OCI-LY3 (cell line): ENCODE results near the gene SYPL1.

Experiments used
- H2AFZ ChIP-seq: fragments of 200-600, 300-600 bp; shearing (Covaris generic); 2 replicates; pipeline ENCODE4 v1.6.0; 2014; ENCODE audit warnings: antibody characterized with exemption, low read depth, low read length
- H3K27ac ChIP-seq: fragments of 200-600, 300-600 bp; sonication (generic); 2 replicates; pipeline ENCODE4 v1.5.1; 2014; ENCODE audit warnings: mild to moderate bottlenecking, low read length, moderate library complexity, mixed read lengths
- H3K27me3 ChIP-seq: fragments of 200-600, 300-600 bp; sonication (generic); 2 replicates; pipeline ENCODE4 v1.6.1; 2014; ENCODE audit warnings: low read depth, low read length, mixed read lengths
- H3K36me3 ChIP-seq: fragments of 200-600, 300-600 bp; sonication (generic); replicated peaks from 2 replicates; pipeline ENCODE3; 2014; ENCODE audit warnings: low read depth, low read length, mixed read lengths
- H3K4me1 ChIP-seq: fragments of 300-600, 200-600 bp; sonication (generic); 2 replicates; pipeline ENCODE4 v1.6.1; 2014; ENCODE audit warnings: low read length, mixed read lengths
- H3K4me2 ChIP-seq: fragments of 200-600, 300-600 bp; sonication (generic); 2 replicates; pipeline ENCODE4 v1.6.1; 2014; ENCODE audit warnings: low read length, mixed read lengths
- H3K4me3 ChIP-seq: fragments of 300-600, 200-600 bp; sonication (generic); 2 replicates; pipeline ENCODE4 v1.5.1; 2014; ENCODE audit warnings: antibody characterized with exemption, mild to moderate bottlenecking, low read length, moderate library complexity
- H3K79me2 ChIP-seq: fragments of 300-600, 200-600 bp; shearing (Covaris generic); 2 replicates; pipeline ENCODE4 v1.6.1; 2014; ENCODE audit warnings: mild to moderate bottlenecking, low read length, mixed read lengths
- H3K9ac ChIP-seq: fragments of 300-600, 200-600 bp; shearing (Covaris generic); 2 replicates; pipeline ENCODE4 v1.6.0; 2014; ENCODE audit warnings: mild to moderate bottlenecking, low read length, moderate library complexity
- H3K9me3 ChIP-seq: fragments of 200-600, 300-600 bp; shearing (Covaris generic); 2 replicates; pipeline ENCODE4 v1.6.1; 2014; ENCODE audit warnings: low read length, mixed read lengths; ENCODE audit not compliant: insufficient read depth
- H4K20me1 ChIP-seq: fragments of 200-600, 300-600 bp; sonication (generic); 2 replicates; pipeline ENCODE4 v1.6.1; 2016; ENCODE audit warnings: low read length, mixed read lengths; ENCODE audit not compliant: insufficient read depth
- CTCF ChIP-seq: fragments of 200-600, 300-600 bp; sonication (generic); IDR thresholded peaks from 2 replicates; pipeline ENCODE4 v1.5.1; 2014; ENCODE audit warnings: antibody characterized with exemption, low read length, low read depth
- EZH2phosphoT487 ChIP-seq: fragments of 200-600 bp; shearing (Covaris generic); IDR thresholded peaks from 2 replicates; pipeline ENCODE4 v1.6.1; 2018; ENCODE audit warnings: antibody characterized with exemption, mixed run types, low read depth

The SYPL1 gene

GRCh38 chr7:106151459-106152312, 39.6 kb upstream of the SYPL1 start:
- H4K20me1 ChIP-seq: no peaks in the 10 kb centered on the region
- H2AFZ ChIP-seq: no peak overlapping the region
- H3K4me3 ChIP-seq: no peak overlapping the region
- H3K9me3 ChIP-seq: no peaks in the 10 kb centered on the region
- no peaks in the 10 kb centered on the region for H3K36me3 ChIP-seq
- H3K4me1 ChIP-seq: peaks cover 53% of the 10 kb centered on the region
- peaks cover 9% of the 10 kb centered on the region; the same call in 1 of the 2 replicates for H3K27me3 ChIP-seq
- no peaks in the 10 kb centered on the region for H3K79me2 ChIP-seq
- no peak overlapping the region for H3K27ac ChIP-seq
- TF ChIP-seq CTCF (no peak), EZH2phosphoT487 (no peak)
- H3K9ac ChIP-seq: no peak overlapping the region
- no peak overlapping the region for H3K4me2 ChIP-seq

DNA sequence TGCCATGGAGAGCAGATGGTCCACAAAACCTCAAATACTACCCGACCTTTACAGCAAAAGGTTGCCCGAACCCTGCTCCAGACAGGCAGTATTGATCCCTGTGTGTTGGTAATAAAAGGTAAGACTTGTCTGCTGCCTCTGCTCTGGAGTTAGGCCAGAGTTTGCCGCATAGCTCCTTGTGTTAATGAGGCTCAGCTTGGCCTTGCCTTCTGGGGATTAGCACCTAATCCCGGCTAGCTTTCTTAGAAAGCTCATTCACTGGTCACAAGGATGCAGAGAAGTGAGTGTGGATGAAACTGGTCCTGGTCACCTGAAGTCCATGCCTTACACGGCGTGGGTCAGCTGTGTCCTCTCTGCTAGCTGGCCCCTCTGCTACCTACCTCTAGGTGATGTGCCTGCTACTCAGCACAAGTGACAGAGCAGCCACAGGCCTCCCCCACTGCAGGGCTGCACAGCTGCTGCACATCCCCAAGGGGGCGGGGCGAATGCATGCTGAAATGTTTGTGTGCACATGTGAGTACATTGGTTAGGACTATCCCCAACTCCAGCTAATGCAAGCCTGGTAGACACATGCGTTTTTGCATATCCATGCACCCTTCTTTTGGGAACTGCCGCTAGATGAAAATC, 31.7 kb upstream of the SYPL1 start:
- Histone ChIP-seq H3K27ac (no peak overlapping the region), H3K79me2 (no peaks in the 10 kb centered on the region), H3K9ac (no peak overlapping the region), H3K36me3 (no peaks in the 10 kb centered on the region), H2AFZ (no peak overlapping the region), H3K27me3 (peaks cover 7% of the 10 kb centered on the region; the same call in 1 of the 2 replicates), H3K4me3 (no peak overlapping the region), H3K9me3 (no peaks in the 10 kb centered on the region), H4K20me1 (no peaks in the 10 kb centered on the region), H3K4me2 (no peak overlapping the region), H3K4me1 (peaks cover 9% of the 10 kb centered on the region)
- TF ChIP-seq EZH2phosphoT487 (no peak), CTCF (no peak)

DNA sequence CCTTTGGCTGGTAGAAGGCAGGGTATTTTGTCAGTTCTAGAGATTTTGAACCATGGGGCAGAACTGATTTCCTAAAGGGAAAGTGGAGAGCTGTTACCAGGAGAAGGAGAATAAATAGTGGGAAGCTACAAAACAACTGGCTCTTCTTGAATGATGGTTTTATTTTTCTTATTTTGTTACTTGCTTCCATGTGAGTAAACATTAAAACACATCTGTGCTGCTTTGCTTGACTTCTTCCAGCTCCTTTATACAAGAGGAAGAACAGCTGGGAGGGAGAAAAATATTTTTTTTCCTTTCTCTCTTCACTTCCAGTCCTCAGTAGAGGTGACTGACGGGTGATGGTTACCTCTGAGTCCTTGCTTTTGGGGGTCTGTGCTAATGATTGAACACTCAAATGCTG, 30.0 kb upstream of the SYPL1 start:
- H3K9me3 ChIP-seq: no peaks in the 10 kb centered on the region
- H3K4me1 ChIP-seq: peaks cover 4% of the 10 kb centered on the region; the same call in 1 of the 2 replicates
- no peak for TF ChIP-seq CTCF
- TF ChIP-seq EZH2phosphoT487: no peak
- H3K36me3 ChIP-seq: no peaks in the 10 kb centered on the region
- H3K27me3 ChIP-seq: peaks cover 7% of the 10 kb centered on the region; the same call in 1 of the 2 replicates
- no peaks in the 10 kb centered on the region for H3K79me2 ChIP-seq
- H3K27ac ChIP-seq: no peak overlapping the region
- H2AFZ ChIP-seq: no peak overlapping the region
- no peak overlapping the region for H3K4me3 ChIP-seq
- no peak overlapping the region for H3K4me2 ChIP-seq
- no peak overlapping the region for H3K9ac ChIP-seq
- no peaks in the 10 kb centered on the region for H4K20me1 ChIP-seq

GRCh38 chr7:106140406-106141173, 28.5 kb upstream of the SYPL1 start:
- no peak for TF ChIP-seq CTCF
- no peak for TF ChIP-seq EZH2phosphoT487
- Histone ChIP-seq H3K4me1 (peaks cover 4% of the 10 kb centered on the region; the same call in 1 of the 2 replicates), H4K20me1 (no peaks in the 10 kb centered on the region), H3K4me2 (no peak overlapping the region), H3K9ac (no peak overlapping the region), H2AFZ (no peak overlapping the region), H3K4me3 (no peak overlapping the region), H3K36me3 (no peaks in the 10 kb centered on the region), H3K9me3 (no peaks in the 10 kb centered on the region), H3K27ac (no peak overlapping the region), H3K79me2 (no peaks in the 10 kb centered on the region), H3K27me3 (peaks cover 7% of the 10 kb centered on the region; the same call in 1 of the 2 replicates)
